ENCODE data around the gene TLK1. TPM values are rescaled to one million over a fixed set of nuclear protein-coding genes. Genes with fewer than 3 reads are reported as not detected.

Gene TLK1
- total and polyA plus RNA-seq, 2 experiments from 2014 or later: 41.2 to 45.0 TPM

- no peak overlapping the region for H3K27ac Mint-ChIP-seq
- H3K4me1 ChIP-seq (ENCODE audit: insufficient read depth): no peaks in the 10 kb centered on the region
- no peaks in the 10 kb centered on the region for H3K27me3 ChIP-seq (ENCODE audit: insufficient read depth)
- no peak overlapping the region for H2AFZ ChIP-seq
- ATAC-seq (no peak), DNase-seq (ENCODE audit: low spot score) (no peak)
- H3K4me2 ChIP-seq: no peak overlapping the region
- TF ChIP-seq EZH2 (IDR thresholded peaks at IDR 0.05; ENCODE audit: low read depth, unreplicated experiment) (no peak), ZNF114 (CRISPR knock-in tag; IDR thresholded peaks at IDR 0.05) (no peak), JUNB (IDR thresholded peaks at IDR 0.05; ENCODE audit: unreplicated experiment) (no peak)
- H3K9me3 Mint-ChIP-seq: peaks cover 4% of the 10 kb centered on the region; the same call in 2 of the 3 replicates
- H3K4me3 ChIP-seq: no peak overlapping the region
- H3K79me2 ChIP-seq (replicated peaks; ENCODE audit: insufficient read depth): peaks cover 44% of the 10 kb centered on the region
- H3K27me3 Mint-ChIP-seq (ENCODE audit: insufficient read depth, low read depth, poor library complexity): peaks cover 5% of the 10 kb centered on the region
- peaks cover 3% of the 10 kb centered on the region; the same call in 1 of the 2 replicates for H4K20me1 ChIP-seq (replicated peaks; ENCODE audit: insufficient read depth)
- no peak overlapping the region for H3K27ac ChIP-seq (ENCODE audit: low read depth)
- H3F3A ChIP-seq (replicated peaks; ENCODE audit: low read depth): no peaks in the 10 kb centered on the region
- H3K4me3 Mint-ChIP-seq: no peak overlapping the region
- peaks cover 48% of the 10 kb centered on the region for H3K36me3 Mint-ChIP-seq (ENCODE audit: low read depth)
- H3K4me1 Mint-ChIP-seq: no peaks in the 10 kb centered on the region; the same call in 2 of the 3 replicates
- H3K9me2 ChIP-seq (ENCODE audit: insufficient read depth): no peaks in the 10 kb centered on the region
- no peaks in the 10 kb centered on the region for H3K36me3 ChIP-seq (ENCODE audit: insufficient read depth)
Measured at GRCh38 chr2:171069286-171069956, 91.3 kb downstream of the TLK1 start.

- Mint-ChIP-seq H3K36me3 (ENCODE audit: low read depth) (peaks cover 33% of the 10 kb centered on the region), H3K27ac (no peak overlapping the region), H3K9me3 (peaks cover 4% of the 10 kb centered on the region; the same call in 2 of the 3 replicates), H3K4me3 (no peak overlapping the region), H3K4me1 (peaks cover 5% of the 10 kb centered on the region; the same call in 2 of the 3 replicates), H3K27me3 (ENCODE audit: insufficient read depth, low read depth, poor library complexity) (peaks cover 5% of the 10 kb centered on the region)
- Histone ChIP-seq H3K36me3 (ENCODE audit: insufficient read depth) (no peaks in the 10 kb centered on the region), H3K4me2 (no peak overlapping the region), H3K4me1 (ENCODE audit: insufficient read depth) (peaks cover 10% of the 10 kb centered on the region; the same call in 1 of the 2 replicates), H3F3A (replicated peaks; ENCODE audit: low read depth) (no peaks in the 10 kb centered on the region), H4K20me1 (replicated peaks; ENCODE audit: insufficient read depth) (0 out of 2 replicates have a peak, but pooled peaks cover 3% of the 10 kb centered on the region), H3K27me3 (ENCODE audit: insufficient read depth) (no peaks in the 10 kb centered on the region), H3K79me2 (replicated peaks; ENCODE audit: insufficient read depth) (peaks cover 56% of the 10 kb centered on the region), H3K27ac (ENCODE audit: low read depth) (no peak overlapping the region), H3K4me3 (no peak overlapping the region), H2AFZ (no peak overlapping the region), H3K9me2 (ENCODE audit: insufficient read depth) (no peaks in the 10 kb centered on the region)
- no peak for DNase-seq (ENCODE audit: low spot score)
- ATAC-seq: no peak
- TF ChIP-seq CTCF (conservative IDR thresholded peaks at IDR 0.05; ENCODE audit: low read depth in 2 of 2) (no peak), REST (IDR thresholded peaks at IDR 0.05; ENCODE audit: unreplicated experiment) (no peak), EZH2 (IDR thresholded peaks at IDR 0.05; ENCODE audit: low read depth, unreplicated experiment) (no peak), JUNB (IDR thresholded peaks at IDR 0.05; ENCODE audit: unreplicated experiment) (no peak), ETS1 (IDR thresholded peaks at IDR 0.05) (no peak), EZH2phosphoT487 (IDR thresholded peaks at IDR 0.05; ENCODE audit: unreplicated experiment) (no peak), STAT1 (IDR thresholded peaks at IDR 0.05; ENCODE audit: unreplicated experiment) (no peak), ZNF331 (CRISPR knock-in tag; IDR thresholded peaks at IDR 0.05; ENCODE audit: low read depth) (no peak), POLR2AphosphoS5 (IDR thresholded peaks at IDR 0.05; ENCODE audit: low read depth) (no peak), CREB1 (CRISPR knock-in tag; IDR thresholded peaks at IDR 0.05; ENCODE audit: low read depth) (no peak)
Measured at GRCh38 chr2:171066110-171066509, 94.6 kb downstream of the TLK1 start.
